Neuron (in vitro differentiated cells): Measurements from ENCODE around the gene EGLN2.

ENCODE experiments used
- H2AFZ ChIP-seq: one replicate; pipeline ENCODE4 v1.6.1; 2013; ENCODE audit warnings: low read depth, mild to moderate bottlenecking, inconsistent platforms, low read length, moderate library complexity
- H3K27me3 ChIP-seq: one replicate; pipeline ENCODE4 v1.6.1; 2013; ENCODE audit warnings: low read length; ENCODE audit not compliant: insufficient read depth
- H3K36me3 ChIP-seq: one replicate; pipeline ENCODE4 v1.6.1; 2013; ENCODE audit warnings: low read length; ENCODE audit not compliant: insufficient read depth
- H3K4me1 ChIP-seq: one replicate; pipeline ENCODE4 v1.6.1; 2013; ENCODE audit warnings: low read length; ENCODE audit not compliant: insufficient read depth
- H3K4me3 ChIP-seq: 2 replicates; pipeline ENCODE4 v1.5.1; 2013; ENCODE audit warnings: mild to moderate bottlenecking, low read length, moderate library complexity
- H3K9me3 ChIP-seq: one replicate; pipeline ENCODE4 v1.6.1; 2013; ENCODE audit warnings: low read length

The EGLN2 gene

DNA sequence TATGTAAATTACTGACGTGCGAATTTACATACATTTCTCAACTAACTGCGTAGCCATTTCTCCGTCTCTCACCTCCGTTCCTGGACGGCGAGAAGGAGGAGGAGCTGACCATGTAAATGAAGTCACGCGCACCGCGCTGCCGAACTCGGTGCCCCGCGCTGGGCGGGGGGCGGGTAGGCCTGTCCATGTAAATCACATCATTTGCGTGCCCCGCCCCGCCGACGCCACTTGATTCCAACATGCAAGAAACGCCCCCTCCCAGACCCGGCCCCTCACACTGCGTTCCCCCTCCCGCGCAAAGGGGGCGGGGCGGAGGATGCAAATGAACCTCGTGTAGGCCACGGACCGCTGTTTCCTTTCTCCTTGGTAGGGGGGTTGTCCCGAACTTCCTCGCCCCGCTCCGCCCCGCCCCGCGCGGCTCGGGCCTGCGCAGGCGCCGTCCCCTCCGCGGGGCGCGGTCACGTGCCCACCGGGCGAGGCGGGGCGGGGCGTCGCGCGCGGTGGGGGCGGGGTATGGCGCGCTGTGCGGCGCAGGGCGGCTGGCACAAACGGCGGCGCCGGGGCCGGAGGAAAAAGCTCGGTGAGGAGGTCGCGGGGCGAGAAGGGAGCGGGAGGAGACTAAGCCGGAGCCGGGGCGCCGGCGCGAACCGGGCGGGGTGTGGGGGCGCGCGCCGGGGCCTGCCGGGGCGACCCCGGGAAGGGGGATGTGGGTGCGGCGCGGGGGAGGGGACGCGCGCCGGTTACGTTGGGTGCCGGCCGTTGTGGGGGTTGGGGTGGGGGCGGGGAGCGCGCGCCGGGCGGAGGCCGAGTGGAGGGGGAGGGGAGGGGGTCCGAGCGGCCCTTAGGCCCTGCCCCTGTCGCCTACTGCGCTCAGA is at the start of gene EGLN2:
Gene EGLN2 (plus strand): TSS at position 509 of the 875 bp plus-strand sequence. CDS start 1,382 bp downstream, outside the sequence.
- no peaks in the 10 kb centered on the region for H3K9me3 ChIP-seq
- H3K4me3 ChIP-seq = peak within 1 kb of the TSS; percentile 88
- H2AFZ ChIP-seq = peak within 1 kb of the TSS; percentile 56
- H3K36me3 ChIP-seq = peaks cover 34% of the 10 kb centered on the region
- H3K27me3 ChIP-seq = no peaks in the 10 kb centered on the region
- peaks cover 40% of the 10 kb centered on the region for H3K4me1 ChIP-seq

- no peak within 1 kb of the TSS for H2AFZ ChIP-seq
Measured at GRCh38 chr19:40750058-40750873, 48.7 kb upstream of the EGLN2 start, which contains the start of gene ACTMAP. TSS of gene ACTMAP (minus strand) at chr19:40750477. CDS start at chr19:40749803, 674 bp downstream.

DNA sequence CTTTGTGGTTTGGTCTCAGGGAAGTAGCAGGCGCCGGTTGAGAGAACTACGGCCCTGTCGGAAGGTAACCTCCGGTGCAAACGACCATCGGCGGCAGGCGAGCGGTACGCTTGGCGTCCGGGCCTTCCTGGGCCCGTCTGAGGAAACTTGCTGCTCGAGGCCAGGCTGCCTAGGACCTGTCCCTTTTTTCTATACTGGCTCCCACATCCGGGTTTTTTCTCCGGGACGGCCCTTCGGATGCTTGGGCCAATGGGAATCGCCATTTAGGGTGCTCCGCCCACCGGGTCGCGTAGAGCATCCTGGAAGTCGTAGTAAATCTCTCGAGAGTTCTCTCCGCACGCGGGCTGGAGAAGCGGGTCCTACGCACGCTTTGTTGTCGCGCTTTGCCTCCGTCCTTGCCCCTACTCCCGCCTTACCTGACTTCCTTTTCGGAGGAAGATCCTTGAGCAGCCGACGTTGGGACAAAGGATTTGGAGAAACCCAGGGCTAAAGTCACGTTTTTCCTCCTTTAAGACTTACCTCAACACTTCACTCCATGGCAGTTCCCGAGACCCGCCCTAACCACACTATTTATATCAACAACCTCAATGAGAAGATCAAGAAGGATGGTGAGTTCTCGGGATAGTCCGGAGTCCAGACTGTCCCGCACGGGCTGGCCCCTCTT is 48.0 kb upstream of the EGLN2 start, which contains the start of gene SNRPA:
Gene SNRPA (plus strand): TSS at position 330 of the 664 bp plus-strand sequence. CDS start 206 bp downstream, at position 536.
- Histone ChIP-seq H3K36me3 (peaks cover 29% of the 10 kb centered on the region), H3K4me3 (peak within 1 kb of the TSS; percentile 96), H2AFZ (no peak within 1 kb of the TSS), H3K27me3 (no peaks in the 10 kb centered on the region), H3K4me1 (peaks cover 18% of the 10 kb centered on the region), H3K9me3 (no peaks in the 10 kb centered on the region)

More at GRCh38 chr19:40750058-40750873, 48.7 kb upstream of the EGLN2 start, which contains the start of gene ACTMAP:
- H3K4me3 ChIP-seq = peak within 1 kb of the TSS; percentile 96
- no peaks in the 10 kb centered on the region for H3K9me3 ChIP-seq
- peaks cover 18% of the 10 kb centered on the region for H3K4me1 ChIP-seq
- H3K36me3 ChIP-seq = peaks cover 22% of the 10 kb centered on the region
- H3K27me3 ChIP-seq = no peaks in the 10 kb centered on the region

- Histone ChIP-seq H2AFZ (no peak overlapping the region), H3K4me3 (peak overlapping the region; percentile 96), H3K27me3 (no peaks in the 10 kb centered on the region), H3K36me3 (peaks cover 42% of the 10 kb centered on the region), H3K9me3 (no peaks in the 10 kb centered on the region), H3K4me1 (peaks cover 18% of the 10 kb centered on the region)
Measured at GRCh38 chr19:40752257-40752781, 46.7 kb upstream of the EGLN2 start.

DNA sequence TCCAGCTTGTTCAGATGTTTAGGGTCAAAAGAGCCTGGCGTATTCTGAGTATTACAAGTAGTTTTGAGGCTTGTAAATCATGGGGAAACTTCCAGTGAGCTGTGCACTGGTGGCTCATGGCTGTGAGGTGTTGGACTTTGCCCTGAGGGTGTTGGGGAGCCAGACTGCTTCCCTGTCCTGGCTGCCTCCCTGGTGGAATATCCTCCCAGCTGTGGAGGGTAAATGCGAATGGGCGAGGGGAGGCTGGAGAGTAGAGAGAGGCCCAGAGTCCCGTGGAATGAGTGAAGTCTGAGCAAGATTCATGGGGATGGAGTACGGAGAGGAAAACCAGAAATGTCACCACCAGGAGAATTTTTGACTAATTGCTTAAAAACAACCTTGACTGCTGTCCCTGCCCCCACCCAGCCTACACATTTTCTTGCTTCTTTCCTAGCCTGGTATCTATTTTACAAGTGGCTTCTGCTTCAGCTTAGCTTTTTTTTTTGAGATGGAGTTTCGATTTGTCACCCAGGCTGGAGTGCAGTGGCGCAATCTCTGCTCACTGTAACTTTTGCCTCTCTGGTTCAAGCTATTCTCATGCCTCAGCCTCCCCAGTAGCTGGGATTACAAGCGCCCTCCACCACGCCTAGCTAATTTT is 44.3 kb upstream of the EGLN2 start:
- Histone ChIP-seq H3K36me3 (peaks cover 59% of the 10 kb centered on the region), H3K4me1 (peaks cover 10% of the 10 kb centered on the region), H3K4me3 (no peak overlapping the region)

DNA sequence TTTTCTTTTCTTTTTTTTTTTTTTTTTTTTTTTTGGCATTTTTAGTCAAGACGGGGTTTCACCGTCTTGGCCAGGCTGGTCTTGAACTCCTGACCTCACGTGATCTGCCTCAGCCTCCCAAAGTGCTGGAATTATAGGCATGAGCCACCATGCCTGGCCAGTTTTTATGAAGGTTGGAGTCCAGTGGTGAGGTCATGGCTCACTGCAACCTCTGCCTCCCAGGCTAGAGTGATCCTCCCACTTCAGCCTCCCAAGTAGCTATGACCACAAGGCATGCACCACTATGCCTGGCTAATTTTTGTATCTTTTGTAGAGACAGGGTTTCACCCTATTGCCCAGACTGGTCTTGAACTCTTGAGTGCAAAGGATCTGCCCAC is 43.8 kb upstream of the EGLN2 start:
- no peak overlapping the region for H3K4me3 ChIP-seq
- H2AFZ ChIP-seq = no peak overlapping the region
- no peaks in the 10 kb centered on the region for H3K27me3 ChIP-seq
- H3K4me1 ChIP-seq = peaks cover 6% of the 10 kb centered on the region
- H3K9me3 ChIP-seq = no peaks in the 10 kb centered on the region
- H3K36me3 ChIP-seq = peaks cover 64% of the 10 kb centered on the region

More for the DNA sequence above, 44.3 kb upstream of the EGLN2 start:
- no peaks in the 10 kb centered on the region for H3K27me3 ChIP-seq
- H2AFZ ChIP-seq = no peak overlapping the region
- no peaks in the 10 kb centered on the region for H3K9me3 ChIP-seq

- H3K4me1 ChIP-seq = peaks cover 6% of the 10 kb centered on the region
- peaks cover 70% of the 10 kb centered on the region for H3K36me3 ChIP-seq
- no peak overlapping the region for H2AFZ ChIP-seq
- H3K4me3 ChIP-seq = no peak overlapping the region
- H3K27me3 ChIP-seq = no peaks in the 10 kb centered on the region
- no peaks in the 10 kb centered on the region for H3K9me3 ChIP-seq
Measured at GRCh38 chr19:40755791-40756190, 43.2 kb upstream of the EGLN2 start.

DNA sequence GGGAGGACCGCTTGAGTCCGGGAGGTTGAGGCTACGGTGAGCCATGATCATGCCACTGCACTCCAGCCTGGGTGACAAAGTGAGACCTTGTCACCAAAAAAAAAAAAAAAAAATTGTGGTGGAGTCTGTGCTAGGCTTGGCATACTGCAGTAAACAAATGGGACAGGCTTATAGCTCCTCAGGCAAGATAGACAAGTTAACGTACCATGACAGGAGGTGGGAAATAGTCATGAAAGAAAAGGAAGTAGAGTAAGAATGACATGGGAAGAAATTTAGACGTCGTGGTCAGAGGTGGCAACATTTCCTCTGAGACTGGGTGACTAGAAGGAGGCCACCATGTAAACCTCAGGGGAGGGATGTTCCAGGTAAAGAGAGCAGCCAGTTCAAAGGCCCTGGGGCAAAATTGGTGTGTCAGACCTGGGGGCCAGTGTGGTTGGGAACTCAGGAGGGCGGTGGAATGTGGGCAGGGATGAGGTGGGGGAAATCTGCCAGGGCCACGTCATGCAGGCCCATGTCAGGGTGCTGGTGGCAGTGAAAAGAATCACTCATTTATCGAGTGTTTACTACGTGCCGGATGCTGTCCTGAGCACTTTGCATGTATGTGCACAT is 42.4 kb upstream of the EGLN2 start:
- peaks cover 77% of the 10 kb centered on the region for H3K36me3 ChIP-seq
- no peaks in the 10 kb centered on the region for H3K9me3 ChIP-seq

GRCh38 chr19:40758491-40758890 is 40.5 kb upstream of the EGLN2 start:
- no peaks in the 10 kb centered on the region for H3K9me3 ChIP-seq
- H3K36me3 ChIP-seq = peaks cover 85% of the 10 kb centered on the region
- H2AFZ ChIP-seq = no peak overlapping the region
- H3K27me3 ChIP-seq = no peaks in the 10 kb centered on the region
- no peak overlapping the region for H3K4me3 ChIP-seq
- peaks cover 3% of the 10 kb centered on the region for H3K4me1 ChIP-seq

More for the DNA sequence above, 42.4 kb upstream of the EGLN2 start:
- H3K4me3 ChIP-seq = no peak overlapping the region
- no peak overlapping the region for H2AFZ ChIP-seq
- peaks cover 6% of the 10 kb centered on the region for H3K4me1 ChIP-seq
- H3K27me3 ChIP-seq = no peaks in the 10 kb centered on the region

GRCh38 chr19:40759352-40759751 is 39.6 kb upstream of the EGLN2 start:
- no peaks in the 10 kb centered on the region for H3K9me3 ChIP-seq
- H3K36me3 ChIP-seq = peaks cover 89% of the 10 kb centered on the region
- H2AFZ ChIP-seq = no peak overlapping the region
- no peaks in the 10 kb centered on the region for H3K27me3 ChIP-seq
- peaks cover 1% of the 10 kb centered on the region for H3K4me1 ChIP-seq
- H3K4me3 ChIP-seq = no peak overlapping the region

GRCh38 chr19:40762754-40763470 is 36.1 kb upstream of the EGLN2 start:
- no peak overlapping the region for H3K4me3 ChIP-seq
- H3K9me3 ChIP-seq = no peaks in the 10 kb centered on the region
- H2AFZ ChIP-seq = no peak overlapping the region
- no peaks in the 10 kb centered on the region for H3K27me3 ChIP-seq
- H3K4me1 ChIP-seq = no peaks in the 10 kb centered on the region
- peaks cover 78% of the 10 kb centered on the region for H3K36me3 ChIP-seq
